ENCODE results near the gene ARSB. TPM values are rescaled to one million over a fixed set of nuclear protein-coding genes. Genes with fewer than 3 reads are reported as not detected.
A peak's percentile ranks its signal among the peaks of the same experiment; 100 is the strongest.

ARSB gene
- total RNA-seq, 2 experiments from 2014 or later, result 4.4 to 5.2 TPM

DNA sequence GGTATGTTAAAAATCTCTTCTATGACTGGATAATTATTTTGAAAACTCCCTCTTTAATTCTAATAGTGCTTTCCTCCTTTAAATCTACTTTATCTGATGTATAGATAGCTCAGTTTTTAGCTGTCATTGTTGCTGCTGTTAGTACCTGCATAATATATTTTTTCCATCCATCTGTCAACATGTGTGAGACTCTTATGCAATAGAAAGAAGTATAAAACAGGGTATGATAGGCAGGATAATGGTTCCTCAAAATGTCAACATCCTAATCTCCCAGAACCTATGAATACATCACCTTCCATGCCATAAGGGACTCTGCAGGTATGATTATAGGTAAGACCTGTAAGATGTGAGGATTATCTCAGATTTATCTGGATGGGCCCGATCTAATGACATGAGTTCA lies 199.7 kb downstream of the ARSB start:
- no peak overlapping the region for H3K27ac ChIP-seq (ENCODE audit: low read depth in 1 of 2, low read length in 2 of 2)
- CTCF ChIA-PET, result no interaction called here
- H3K27ac Mint-ChIP-seq, result no peak overlapping the region
- H3K9me3 ChIP-seq (ENCODE audit: control insufficient read depth in 1 of 2, insufficient read depth in 1 of 2, low read length in 2 of 2), result no peaks in the 10 kb centered on the region
- H3K27me3 Mint-ChIP-seq, result no peaks in the 10 kb centered on the region
- H3K4me3 ChIP-seq (ENCODE audit: low read length), result no peak overlapping the region
- H3K4me1 Mint-ChIP-seq (ENCODE audit: low read depth), result no peaks in the 10 kb centered on the region
- no peak for ATAC-seq (ENCODE audit: poor library complexity)
- H3K4me1 ChIP-seq (ENCODE audit: insufficient read depth, low read length), result no peaks in the 10 kb centered on the region
- TF ChIP-seq, protein P1, sequence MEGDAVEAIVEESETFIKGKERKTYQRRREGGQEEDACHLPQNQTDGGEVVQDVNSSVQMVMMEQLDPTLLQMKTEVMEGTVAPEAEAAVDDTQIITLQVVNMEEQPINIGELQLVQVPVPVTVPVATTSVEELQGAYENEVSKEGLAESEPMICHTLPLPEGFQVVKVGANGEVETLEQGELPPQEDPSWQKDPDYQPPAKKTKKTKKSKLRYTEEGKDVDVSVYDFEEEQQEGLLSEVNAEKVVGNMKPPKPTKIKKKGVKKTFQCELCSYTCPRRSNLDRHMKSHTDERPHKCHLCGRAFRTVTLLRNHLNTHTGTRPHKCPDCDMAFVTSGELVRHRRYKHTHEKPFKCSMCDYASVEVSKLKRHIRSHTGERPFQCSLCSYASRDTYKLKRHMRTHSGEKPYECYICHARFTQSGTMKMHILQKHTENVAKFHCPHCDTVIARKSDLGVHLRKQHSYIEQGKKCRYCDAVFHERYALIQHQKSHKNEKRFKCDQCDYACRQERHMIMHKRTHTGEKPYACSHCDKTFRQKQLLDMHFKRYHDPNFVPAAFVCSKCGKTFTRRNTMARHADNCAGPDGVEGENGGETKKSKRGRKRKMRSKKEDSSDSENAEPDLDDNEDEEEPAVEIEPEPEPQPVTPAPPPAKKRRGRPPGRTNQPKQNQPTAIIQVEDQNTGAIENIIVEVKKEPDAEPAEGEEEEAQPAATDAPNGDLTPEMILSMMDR (IDR thresholded peaks at IDR 0.05), result no peak
- POLR2A ChIA-PET, result interaction anchor here (0.7 kb wide), 1 partner anchor 38 kb away, joined by 3 read pairs; no protein-coding TSS in a partner anchor
- DNase-seq, result no peak
- peaks cover 6% of the 10 kb centered on the region for H3K36me3 ChIP-seq (ENCODE audit: insufficient read depth, low read length)
- no peaks in the 10 kb centered on the region for H3K27me3 ChIP-seq (ENCODE audit: control insufficient read depth in 1 of 2, insufficient read depth in 2 of 2, low read length in 2 of 2)
- intact Hi-C loops (cut with DNase I, micrococcal nuclease), result no loop called here
- H3K36me3 Mint-ChIP-seq (ENCODE audit: low read depth), result peaks cover 48% of the 10 kb centered on the region
- H3K9me3 Mint-ChIP-seq, result peaks cover 9% of the 10 kb centered on the region
- no peak overlapping the region for H3K4me3 Mint-ChIP-seq

DNA sequence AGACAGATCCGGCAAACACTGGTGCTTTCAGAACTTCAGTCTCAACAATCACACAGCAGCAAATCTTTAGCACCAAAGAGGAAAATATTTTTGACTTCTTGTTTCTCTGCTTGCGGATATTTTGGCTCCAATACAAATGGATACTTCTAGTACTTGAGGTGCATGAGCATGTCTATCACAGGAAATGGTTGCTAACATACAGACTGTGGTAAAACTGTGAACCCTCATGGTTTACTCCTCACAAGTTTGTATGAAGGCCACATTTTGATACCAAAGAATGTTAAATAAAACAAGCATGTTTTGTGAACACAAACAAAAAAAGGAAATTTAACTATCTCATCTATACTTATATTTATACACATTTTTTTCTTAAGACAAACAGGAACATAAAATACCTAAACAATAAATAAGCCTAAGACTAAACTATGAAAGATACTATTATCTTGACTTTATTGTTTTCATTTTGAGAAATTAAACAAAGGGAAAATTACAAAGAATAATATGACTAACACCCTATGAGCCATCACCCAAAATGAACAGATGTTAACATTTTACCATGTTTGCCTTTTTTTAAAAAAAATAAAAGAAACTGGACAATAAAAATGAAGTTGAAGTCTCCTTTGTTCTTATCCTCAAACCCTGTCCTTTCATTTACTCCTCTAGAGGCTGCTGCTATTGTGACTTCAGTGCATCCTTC lies 201.5 kb downstream of the ARSB start:
- H3K36me3 ChIP-seq (ENCODE audit: insufficient read depth, low read length), result peaks cover 6% of the 10 kb centered on the region
- no peaks in the 10 kb centered on the region for H3K27me3 ChIP-seq (ENCODE audit: control insufficient read depth in 1 of 2, insufficient read depth in 2 of 2, low read length in 2 of 2)
- H3K4me3 ChIP-seq (ENCODE audit: low read length), result no peak overlapping the region
- H3K4me3 Mint-ChIP-seq, result no peak overlapping the region
- H3K27ac Mint-ChIP-seq, result no peak overlapping the region
- H3K36me3 Mint-ChIP-seq (ENCODE audit: low read depth), result peaks cover 64% of the 10 kb centered on the region
- TF ChIP-seq, protein P1 (IDR thresholded peaks at IDR 0.05), result no peak
- intact Hi-C loops (cut with DNase I, micrococcal nuclease), result no loop called here
- no peaks in the 10 kb centered on the region for H3K27me3 Mint-ChIP-seq
- H3K4me1 ChIP-seq (ENCODE audit: insufficient read depth, low read length), result no peaks in the 10 kb centered on the region
- no peaks in the 10 kb centered on the region for H3K4me1 Mint-ChIP-seq (ENCODE audit: low read depth)
- H3K9me3 Mint-ChIP-seq, result peaks cover 9% of the 10 kb centered on the region
- POLR2A ChIA-PET, result no interaction called here
- CTCF ChIA-PET, result no interaction called here
- no peak for ATAC-seq (ENCODE audit: poor library complexity)
- no peaks in the 10 kb centered on the region for H3K9me3 ChIP-seq (ENCODE audit: control insufficient read depth in 1 of 2, insufficient read depth in 1 of 2, low read length in 2 of 2)
- no peak overlapping the region for H3K27ac ChIP-seq (ENCODE audit: low read depth in 1 of 2, low read length in 2 of 2)
- peak in 1 of 14 experiments; percentile 13 for DNase-seq

DNA sequence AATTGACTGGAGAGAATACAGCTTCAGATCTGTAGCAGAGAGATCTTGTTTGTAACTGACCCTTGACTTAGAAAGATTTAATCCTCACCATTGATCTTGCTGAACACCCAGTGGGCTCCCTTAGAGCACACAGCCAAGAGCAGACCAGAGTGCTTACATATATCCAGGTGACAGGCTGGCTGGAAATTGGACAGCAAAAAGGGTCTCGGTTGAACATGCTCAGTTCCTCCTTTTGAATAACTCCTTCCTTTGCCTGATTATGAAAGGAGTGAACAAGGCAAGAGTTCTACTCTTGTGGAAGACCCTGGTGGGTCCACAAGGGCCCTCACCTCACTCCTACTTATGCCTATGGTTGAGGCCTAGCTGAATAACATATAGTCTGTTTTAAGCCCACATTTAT lies 202.4 kb downstream of the ARSB start:
- TF ChIP-seq, protein P1 (IDR thresholded peaks at IDR 0.05), result no peak
- Mint-ChIP-seq H3K4me3 (no peak overlapping the region), H3K27ac (no peak overlapping the region), H3K36me3 (ENCODE audit: low read depth) (peaks cover 63% of the 10 kb centered on the region), H3K4me1 (ENCODE audit: low read depth) (no peaks in the 10 kb centered on the region), H3K27me3 (no peaks in the 10 kb centered on the region), H3K9me3 (peaks cover 9% of the 10 kb centered on the region)
- POLR2A ChIA-PET, result no interaction called here
- H3K27ac ChIP-seq (ENCODE audit: low read depth in 1 of 2, low read length in 2 of 2), result no peak overlapping the region
- DNase-seq (no peak), ATAC-seq (ENCODE audit: poor library complexity) (no peak)
- H3K4me3 ChIP-seq (ENCODE audit: low read length), result no peak overlapping the region
- intact Hi-C loops (cut with DNase I, micrococcal nuclease), result no loop called here
- CTCF ChIA-PET, result no interaction called here
- H3K36me3 ChIP-seq (ENCODE audit: insufficient read depth, low read length), result peaks cover 6% of the 10 kb centered on the region
- no peaks in the 10 kb centered on the region for H3K9me3 ChIP-seq (ENCODE audit: control insufficient read depth in 1 of 2, insufficient read depth in 1 of 2, low read length in 2 of 2)
- no peaks in the 10 kb centered on the region for H3K4me1 ChIP-seq (ENCODE audit: insufficient read depth, low read length)
- no peaks in the 10 kb centered on the region for H3K27me3 ChIP-seq (ENCODE audit: control insufficient read depth in 1 of 2, insufficient read depth in 2 of 2, low read length in 2 of 2)

Measured in CD4-positive, alpha-beta T cell (primary cell).